CD4-positive, alpha-beta T cell treated with Interferon alpha-2 for 1 hour (primary cell): ENCODE measurements around the gene ATP10A.

Experiments
- DNase-seq, 2 donors: peaks; one replicate each; pipeline ENCODE4 v3.0.0-alpha.2; 2020 to 2022

The ATP10A gene

DNA sequence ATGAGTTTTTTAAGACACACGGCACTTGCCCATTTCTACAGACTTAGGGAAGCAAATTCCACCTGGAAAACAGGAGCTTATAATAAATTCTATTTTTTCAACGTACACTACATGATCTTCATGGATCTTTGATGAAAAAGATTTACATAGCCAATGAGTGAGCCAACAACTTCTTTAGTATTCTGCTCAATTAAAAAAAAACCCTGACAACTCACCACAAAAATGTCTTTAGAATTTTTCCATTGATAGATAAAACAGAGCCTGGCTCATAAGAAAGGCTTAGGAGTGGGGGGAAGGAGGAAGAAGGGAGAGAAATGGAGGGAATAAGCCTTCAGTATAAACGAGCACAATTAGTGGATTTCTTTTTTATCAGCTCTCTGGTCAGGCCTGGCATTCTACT, 126.7 kb downstream of the ATP10A start:
- DNase-seq: no peak

DNA sequence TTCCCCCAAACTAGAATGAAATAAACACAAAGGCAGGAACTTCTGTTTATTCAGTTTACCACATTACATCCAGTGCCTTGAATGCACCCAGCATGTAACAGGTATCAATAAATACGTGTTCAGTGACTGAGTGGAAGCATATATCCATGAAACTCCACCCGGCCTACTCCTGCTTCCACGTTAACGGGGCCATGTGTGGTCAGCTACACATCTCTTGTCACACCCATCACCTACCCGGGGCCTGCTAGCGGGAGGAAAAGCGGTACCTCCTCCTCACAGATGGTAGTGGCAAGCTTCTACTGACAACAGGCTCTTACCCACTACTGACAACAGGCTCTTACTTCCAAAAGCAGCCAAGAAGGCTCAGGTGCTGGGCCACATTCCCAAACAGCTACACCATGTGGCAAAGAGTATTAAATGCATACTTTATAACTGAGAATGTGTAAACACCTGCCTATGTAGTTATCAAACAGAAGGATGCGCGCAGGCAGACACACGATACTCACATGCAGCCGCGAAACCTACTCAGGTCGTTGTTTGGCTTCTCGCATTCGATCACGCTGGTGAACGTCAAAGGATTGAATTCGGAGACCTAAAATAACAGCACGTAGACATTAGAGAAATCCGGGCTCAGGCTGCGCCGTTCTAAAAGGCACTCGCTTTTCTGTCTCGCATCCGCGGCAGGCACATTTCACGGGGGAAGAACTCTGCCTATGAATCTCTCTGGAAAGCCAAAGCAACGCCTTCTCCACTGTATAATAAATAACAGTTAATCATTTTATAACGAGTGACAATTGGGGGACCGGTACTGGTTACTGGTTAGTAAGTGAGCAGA, 127.4 kb downstream of the ATP10A start:
- DNase-seq: no peak

DNA sequence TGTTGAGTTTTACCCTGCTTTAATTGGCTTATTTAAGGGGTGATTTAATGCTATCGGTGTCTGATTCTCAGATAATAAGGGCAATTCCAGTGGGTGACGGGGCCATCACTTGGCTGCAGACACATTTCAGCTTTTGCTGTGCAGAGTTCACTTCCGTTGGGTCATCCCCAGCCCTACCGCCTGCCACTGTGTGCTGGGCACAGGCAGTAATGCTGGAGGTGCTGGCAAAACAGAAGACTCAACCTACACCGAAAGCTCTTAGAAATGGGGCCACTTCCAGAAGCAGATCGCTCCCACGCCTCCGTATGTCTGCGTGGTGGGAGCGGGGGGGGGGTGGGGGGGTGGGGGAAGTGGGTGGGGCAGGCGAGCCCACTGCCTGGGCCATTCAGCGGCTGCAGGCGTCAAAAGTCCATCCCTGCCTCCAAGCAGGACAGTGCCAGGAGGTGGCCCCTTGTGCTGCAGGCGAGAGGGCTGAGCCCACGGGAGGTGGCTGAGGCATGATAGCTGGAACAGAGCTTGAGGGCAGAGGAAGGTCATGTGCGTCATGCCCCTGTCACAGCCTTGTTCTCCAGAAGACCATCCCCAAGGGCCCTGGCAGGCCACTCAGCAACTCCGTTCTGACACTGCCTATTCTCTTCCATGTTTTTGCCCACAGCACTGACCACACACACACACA, 128.3 kb downstream of the ATP10A start:
- DNase-seq: no peak

DNA sequence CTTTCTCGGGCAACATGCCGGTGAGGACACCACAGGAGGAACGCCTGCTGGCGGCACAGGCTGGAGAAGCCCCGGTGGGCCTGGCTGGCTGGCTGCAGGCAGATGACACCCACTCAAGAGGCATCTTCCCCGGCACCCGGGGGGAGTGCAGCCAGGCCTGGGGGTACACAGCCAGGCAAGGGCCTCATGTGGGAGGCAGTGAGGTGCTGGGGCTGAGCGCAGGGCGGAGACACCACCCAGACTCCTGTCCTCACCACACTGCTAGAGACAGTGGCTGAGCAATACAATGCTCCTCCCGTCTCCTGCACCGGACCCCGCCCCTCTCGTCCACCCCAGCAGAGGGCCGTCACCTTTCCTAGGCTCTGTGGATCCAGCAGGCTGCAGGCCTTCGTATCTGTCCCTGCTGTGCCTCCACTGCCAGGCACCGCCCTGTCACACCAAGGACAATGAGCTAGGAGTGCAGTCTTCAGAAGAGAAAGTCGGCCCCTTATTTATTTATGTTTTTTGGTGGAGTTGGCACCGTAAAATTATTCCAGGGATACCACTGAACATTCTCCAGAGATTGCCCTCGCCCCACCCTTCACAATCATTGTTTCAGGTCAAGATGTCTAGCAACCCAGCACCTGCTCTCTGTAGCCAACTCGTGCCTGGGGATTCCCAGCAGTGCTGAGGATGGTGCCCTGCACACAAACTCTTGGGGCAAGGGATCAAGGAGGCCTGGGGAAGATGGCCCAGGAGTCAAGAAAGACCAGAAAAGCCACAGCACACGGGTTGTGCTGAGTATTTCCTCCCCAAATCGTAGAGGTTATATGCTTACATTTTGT, 129.1 kb downstream of the ATP10A start:
- no peak for DNase-seq

DNA sequence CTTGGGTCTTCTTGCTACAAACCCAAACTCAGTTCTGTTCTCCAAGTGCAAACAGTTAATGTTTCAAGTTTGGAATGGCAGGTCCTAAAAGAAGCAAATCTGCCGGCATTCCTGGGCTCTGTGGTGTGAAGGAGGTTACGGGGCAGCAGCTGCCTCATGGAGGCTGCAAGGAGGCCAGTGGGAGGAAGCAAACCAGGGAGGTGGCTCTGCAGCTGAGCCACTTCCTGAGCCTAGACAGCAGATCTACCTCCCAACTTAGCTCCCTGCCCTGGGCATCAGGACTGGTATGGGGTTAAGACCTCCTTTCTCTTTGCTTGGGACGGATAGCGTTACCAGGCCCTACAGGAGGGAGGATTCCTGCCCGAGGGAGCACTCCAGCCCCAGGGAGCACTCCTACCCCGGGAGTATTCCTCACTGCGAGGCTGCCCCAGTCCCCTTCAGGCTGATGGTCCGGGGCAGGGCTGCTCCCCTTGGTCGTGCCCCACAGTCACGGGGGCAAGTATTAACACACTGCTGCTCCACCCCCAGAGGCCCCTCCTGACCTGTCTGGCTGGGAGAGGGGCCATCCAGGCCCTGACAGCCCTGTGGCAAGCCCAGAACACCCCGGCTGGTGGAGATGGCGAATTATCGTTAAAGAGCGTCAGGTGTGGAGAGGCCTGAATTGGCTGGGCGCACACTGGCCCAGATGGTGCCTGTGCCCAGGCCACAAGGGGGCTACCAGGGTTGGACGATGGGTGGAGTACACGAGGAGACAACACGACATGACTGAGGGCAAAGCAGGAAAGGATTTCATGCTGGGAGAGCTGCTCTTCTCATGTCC, 129.9 kb downstream of the ATP10A start:
- no peak for DNase-seq

DNA sequence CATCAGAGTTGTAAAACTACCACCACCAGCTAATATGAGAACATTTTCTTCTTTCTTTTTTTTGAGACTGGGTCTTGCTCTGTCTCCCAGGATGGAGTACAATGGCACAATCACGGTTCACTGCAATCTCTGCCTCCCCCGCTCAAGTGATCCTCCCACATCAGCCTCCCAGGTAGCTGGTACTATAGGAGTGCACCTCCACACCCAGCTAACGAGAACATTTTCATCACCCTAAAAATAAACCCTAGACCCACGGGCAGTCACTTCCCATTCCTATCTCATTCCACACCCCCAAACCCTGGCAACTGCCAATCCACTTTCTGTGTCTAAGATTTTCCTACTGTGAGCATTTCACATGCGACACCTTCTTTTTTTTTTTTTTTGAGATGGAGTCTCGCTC, 130.9 kb downstream of the ATP10A start:
- DNase-seq: no peak

DNA sequence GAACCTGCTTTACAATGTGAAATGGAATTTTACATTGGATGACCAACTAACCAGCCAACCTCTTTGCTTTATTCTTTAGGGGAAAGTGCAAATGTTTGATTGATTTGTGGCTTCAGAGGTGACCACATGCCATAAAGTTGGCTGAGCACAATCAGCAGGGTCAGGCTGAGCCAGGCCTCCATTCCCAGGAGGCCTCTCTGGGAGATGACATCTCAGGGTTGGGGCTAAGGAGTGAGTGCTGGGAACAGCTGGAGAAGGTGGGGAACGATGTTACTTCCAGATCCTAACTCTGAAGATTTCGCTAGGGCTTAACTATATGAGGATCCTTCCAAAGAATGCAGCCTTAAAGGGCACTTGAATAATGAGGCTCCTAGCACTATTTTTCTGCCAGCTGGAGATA, 131.7 kb downstream of the ATP10A start:
- DNase-seq: no peak

DNA sequence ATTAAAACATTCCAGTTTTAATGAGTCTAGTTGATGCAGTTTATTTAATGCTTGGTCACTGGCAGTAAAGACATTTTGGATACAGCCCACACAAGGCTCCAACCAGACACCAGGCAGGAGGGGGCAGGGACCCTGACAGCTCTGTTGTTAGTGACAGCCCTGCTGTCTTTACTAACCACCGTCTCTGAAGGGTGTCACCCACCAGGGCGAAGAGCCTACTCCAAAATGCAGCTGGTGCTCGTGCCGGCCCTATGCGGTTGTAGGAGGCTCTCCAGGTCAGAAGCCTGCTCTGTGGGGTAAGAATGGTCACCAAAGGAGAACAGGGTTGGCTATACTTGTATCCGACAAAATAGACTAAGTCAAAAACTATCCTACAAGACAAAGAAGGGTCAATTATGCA, 132.2 kb downstream of the ATP10A start:
- DNase-seq: no peak

DNA sequence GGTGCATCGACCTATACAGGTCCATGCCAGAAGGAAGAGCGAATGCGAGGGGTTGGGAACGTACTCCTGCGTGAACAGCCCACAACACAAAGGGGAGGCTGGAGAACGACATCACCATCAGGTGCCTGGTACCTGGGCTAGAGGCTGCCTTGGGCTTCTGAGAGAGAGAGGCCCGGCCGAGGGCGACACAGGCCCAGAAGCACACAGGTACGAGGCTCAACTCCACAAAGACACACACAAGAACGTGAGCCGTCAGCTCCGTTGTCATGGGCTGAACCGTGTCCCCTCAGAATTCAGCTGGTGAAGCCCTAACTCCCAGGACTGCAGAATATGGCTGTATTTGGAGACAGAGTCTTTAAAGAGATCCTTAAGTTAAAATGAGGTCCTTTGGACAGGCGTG, 134.3 kb downstream of the ATP10A start:
- DNase-seq: no peak

DNA sequence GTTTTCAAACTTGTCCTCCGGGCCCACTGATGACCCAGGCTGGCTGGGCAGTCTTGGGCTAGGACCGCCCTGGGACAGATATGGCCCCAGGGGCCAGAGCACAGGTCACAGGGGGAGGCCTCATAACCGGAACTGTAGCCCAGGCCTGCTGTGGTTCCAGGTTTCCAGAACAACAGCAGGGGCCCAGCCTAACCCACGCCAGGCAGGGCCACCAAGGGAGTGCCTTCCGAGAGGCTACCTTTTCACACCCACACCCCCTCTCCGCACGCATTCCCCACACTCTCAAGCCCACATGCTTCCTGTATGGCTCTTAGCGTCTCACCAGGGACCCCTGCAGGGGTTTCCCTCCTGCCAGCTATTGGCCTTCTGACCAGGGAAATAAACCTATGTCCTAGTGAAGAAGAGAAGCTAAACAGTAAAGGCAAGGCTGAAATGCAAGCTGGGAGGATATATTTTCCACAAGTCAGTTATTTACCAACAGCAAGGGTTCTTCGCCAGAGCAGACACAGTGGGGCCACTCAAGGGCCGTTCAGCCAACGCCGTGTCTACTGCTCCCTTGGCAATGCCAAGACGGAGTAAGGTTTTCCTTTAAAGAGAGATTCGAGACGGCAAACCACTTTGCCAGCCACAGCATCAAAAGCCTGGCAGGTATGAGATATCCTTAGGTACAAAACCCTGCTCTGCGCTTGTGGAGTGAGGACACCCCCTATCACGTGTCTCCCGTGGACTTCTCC, 135.1 kb downstream of the ATP10A start:
- DNase-seq: no peak

DNA sequence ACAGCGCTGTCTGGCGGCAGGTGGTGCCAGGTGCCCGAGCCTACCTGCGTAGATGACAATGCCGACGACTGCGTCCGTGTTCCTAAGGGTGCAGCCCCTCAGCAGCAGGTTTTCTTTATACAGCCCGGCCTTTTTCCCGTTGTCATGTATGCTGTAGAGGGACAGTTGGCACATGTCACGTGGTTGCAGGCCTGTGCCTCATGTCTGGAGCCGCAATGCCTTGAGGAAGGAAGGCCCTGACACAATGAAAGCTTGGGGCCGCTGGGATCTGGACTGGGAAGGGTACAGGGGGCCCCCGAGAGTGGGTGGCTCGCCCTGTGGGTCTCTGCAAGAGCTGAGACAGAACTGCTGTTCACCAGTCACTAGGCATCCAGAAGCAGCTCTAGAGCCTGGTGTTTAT, 136.0 kb downstream of the ATP10A start:
- DNase-seq: no peak

DNA sequence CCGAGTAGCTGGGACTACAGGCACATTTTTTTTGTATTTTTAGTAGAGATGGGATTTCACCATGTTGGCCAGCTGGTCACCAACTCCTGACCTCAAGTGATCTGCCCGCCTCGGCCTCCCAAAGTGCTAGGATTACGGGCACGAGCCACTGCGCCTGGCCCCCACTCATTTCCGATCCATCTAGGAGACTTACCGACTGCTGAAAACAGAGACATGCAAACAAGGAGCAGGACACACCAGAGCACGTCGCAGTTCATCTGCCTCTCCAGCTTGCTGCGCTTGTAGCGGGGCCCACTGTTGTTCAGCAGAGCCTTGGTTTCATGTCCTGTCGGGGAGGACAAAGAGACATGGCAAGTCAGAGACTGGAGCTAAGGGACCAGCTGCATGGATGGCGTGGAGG, 137.4 kb downstream of the ATP10A start:
- no peak for DNase-seq

DNA sequence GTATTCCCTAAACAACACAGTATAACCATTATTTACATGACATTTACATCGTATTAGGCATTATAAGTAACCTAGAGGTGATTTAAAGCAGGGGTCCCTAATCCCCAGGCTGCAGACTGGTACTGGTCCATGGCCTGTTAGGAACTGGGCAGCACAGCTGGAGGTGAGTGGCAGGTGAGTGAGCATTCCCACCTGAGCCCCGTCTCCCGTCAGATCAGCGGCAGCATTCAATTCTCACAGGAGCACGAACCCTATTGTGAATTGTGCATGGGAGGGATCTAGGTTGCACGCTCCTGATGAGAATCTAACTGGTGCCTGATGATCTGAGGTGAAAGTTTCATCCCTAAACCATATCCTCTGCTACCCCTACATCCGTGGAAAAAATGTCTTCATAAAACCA, 138.2 kb downstream of the ATP10A start:
- DNase-seq: no peak

DNA sequence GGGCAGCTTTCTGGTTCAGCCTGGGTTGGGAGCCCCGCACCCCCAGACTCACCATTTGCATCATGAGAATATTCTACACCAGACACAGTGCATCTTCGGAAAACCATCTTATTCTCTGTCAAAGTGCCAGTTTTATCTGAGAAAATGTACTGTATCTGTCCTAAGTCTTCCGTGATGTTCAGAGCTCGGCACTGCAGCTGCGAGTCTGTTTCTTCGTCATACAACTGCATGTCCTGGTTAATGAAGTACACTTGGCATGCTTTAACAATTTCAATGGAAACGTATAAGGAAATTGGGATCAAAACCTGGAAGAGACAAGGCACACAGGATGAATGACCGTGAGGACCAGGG, 141.5 kb downstream of the ATP10A start:
- no peak for DNase-seq

DNA sequence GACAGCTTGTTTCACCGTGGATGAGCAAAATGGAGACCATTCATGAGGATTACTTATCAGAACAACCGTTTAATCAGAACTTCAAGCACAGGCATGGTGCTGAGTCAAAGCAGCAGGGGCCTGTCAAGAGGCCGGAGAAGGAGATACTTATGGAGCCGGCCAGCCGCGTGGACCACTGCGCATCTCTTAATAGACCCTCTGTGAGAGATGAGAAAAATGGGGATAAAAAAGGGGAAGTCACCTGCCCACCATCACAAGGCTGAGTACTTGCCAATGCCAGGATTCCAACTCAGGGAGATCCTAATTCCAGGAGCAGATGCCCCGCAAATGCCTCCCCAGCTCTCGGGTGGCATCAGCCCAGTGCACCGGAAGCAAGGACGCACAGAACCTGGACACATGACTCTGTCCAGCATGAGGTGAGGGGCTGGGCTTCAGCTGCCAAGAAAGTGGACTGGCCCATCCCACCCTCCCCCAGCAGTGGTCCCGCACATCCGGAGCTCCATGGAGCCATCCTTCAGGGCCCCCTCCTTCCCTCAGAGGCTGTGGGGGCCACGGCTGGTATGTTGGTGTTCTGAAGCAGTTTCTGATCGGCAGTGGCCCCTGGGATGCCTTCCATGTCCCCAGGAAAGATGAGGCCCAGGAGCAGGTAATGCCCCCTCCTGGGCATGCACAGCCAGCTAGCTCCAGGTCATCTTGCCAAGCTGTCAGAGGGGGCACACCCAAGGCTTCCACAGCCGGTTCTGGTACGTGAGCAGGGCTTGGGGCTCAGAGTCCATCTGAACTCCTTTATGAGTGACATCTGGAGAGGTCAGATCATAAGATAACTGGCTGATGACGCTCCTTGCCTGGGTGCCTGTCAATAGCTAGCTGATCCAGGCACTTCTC, 143.8 kb downstream of the ATP10A start:
- no peak for DNase-seq

DNA sequence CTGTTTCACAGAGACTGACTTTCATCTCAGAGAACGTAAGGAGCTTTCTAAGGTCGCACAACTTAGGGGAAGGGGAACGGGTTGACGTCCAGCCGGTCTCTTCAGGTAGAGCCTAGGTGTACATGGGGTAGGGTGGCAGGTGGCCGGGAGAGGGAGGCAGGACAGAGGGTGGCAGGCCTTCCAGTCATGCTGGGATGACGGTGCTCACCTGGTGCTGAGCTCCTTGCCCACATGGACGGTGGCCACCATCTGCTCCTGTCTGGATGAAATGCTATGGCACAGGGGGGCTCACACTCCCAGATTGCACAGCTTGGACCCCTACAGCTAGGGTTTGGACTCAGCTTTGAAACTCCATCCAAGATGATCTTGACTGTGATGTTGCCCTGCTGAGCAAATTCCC, 144.5 kb downstream of the ATP10A start:
- DNase-seq: no peak

DNA sequence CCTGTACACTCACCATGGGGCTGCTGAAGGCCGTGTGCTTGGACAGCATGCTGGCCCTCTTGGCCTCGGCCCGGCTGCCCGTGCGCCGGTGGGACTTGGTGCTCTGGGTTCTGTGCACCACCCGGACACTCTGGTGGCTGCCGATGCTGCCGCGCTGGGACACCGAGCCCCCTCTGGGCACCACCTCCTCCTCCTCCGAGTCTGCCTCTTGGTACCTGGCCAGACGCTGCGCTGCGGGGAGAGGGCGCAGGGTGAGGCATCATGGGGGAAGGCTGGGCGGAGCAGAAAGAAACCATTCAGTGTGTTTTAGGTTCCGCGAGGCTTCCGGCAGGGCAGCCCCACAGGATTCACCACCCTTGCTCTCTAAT, 145.0 kb downstream of the ATP10A start:
- no peak for DNase-seq

DNA sequence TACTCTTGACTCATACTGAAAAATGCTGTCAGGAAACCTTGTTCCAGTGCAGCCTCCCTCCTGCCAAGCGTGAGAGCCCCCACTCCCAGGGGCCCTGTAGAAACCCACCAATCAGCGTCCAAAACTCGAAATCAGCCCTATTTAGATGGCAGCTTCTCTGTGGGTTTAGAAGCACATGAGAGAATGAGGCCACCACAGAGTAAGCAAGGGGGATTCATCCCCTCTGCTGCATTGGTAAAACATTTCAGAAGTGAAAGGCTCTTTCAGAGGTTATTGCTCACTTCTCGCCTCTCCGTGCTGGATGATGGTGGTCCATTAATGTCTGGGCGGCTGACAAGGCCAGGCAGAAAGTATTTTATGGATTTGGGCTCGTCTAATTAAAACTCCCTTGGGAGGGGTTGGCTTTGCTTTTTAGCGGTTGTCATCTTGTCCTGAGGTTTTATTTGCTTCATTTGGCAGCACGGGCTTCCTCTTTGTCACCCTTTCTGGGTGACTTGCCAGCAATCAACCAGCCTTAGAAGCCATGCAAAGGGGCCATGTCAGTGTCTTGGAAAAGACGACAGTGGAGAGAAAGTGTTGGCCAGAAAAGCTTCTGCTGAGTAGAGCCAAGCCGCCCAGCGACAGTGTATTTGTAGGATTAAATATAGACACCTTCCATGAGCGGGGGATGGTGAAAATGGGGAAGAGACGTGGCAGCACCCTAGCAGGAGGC, 145.5 kb downstream of the ATP10A start:
- no peak for DNase-seq

DNA sequence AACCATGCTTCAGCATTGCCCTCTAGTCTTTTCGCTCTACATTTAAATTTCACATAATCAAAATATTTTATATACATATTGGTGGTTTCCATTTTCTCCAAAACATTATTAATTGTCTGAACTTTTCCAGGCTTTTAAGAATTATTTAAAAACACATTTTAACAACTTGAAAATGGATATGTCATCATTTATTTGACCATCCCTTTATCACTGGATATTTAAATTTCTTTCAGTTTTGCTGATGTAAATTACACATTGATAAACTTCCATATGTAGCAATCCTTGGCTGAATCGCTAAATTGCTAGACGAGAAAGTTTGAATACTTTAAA, 146.0 kb downstream of the ATP10A start:
- DNase-seq: no peak

DNA sequence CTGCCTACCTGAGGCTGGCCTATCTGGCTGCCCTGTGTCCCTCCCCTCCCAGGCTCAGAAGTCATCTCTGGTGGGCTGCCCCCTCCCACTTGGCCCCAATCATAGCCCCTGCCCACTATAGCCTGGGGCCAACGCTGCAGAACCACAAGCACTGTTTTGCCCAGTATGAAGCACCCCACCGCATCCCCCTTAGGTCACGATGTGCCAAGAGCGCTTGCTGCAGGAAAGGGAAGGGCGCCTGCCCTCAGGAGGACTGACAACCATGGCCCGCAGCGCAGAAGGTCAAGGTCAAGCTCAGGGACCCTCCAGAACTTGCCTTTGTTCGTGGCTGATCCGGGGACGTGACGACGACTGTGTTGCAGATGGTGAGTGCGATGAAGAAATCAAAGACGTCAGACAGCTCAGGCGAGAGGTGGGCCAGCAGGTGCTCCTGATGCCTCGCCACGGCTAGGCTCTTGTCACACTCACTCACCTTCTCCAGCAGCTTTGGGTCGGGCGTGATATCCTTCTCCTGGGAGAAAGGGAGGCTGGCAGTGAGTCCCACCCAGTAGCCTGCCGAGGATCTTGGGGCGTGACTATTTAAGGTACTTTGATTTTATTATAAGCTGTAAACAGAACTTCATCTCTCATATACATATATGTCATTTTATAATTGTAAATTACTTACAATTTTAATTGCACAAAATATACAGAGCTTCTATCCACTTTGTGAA, 146.6 kb downstream of the ATP10A start:
- no peak for DNase-seq
